HG02759 (cell line): ENCODE results near the gene AFMID.
"Not testable (repeated sequence)": the region's sequence is repeated elsewhere in the genome, so short reads cannot be mapped to it uniquely, and the experiment has no call there.

ENCODE experiments used
- ATAC-seq: cut with Tn5 transposase; IDR thresholded peaks from one replicate; pipeline ENCODE4 v1.9.1; 2021; ENCODE audit warnings: mild to moderate bottlenecking, moderate library complexity; ENCODE audit not compliant: unreplicated experiment

AFMID gene

DNA sequence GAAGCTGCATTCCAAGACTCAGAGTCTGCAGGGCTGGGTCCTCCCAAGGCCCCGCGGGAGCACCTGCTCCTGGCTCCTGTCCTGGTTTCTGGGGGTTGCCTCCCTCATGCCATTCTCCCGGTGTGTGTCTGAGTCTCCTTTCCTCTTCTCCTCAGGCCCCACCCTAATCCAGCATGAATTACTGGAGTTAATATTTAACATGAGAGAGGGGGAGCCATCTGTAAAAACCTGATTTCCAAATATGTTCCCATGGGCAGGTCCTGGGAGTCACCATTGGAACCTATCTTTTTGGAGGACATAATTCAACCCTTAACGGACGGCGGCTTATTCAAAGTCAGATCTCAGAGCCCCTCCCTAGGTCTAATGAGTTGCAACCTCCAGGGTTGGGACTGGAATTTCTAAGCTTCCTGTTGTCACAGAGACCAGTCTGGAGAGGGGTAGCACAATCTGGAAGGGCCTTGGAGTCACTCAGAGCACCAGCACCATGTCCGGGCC is 35.6 kb upstream of the AFMID start:
- ATAC-seq, result no peak

DNA sequence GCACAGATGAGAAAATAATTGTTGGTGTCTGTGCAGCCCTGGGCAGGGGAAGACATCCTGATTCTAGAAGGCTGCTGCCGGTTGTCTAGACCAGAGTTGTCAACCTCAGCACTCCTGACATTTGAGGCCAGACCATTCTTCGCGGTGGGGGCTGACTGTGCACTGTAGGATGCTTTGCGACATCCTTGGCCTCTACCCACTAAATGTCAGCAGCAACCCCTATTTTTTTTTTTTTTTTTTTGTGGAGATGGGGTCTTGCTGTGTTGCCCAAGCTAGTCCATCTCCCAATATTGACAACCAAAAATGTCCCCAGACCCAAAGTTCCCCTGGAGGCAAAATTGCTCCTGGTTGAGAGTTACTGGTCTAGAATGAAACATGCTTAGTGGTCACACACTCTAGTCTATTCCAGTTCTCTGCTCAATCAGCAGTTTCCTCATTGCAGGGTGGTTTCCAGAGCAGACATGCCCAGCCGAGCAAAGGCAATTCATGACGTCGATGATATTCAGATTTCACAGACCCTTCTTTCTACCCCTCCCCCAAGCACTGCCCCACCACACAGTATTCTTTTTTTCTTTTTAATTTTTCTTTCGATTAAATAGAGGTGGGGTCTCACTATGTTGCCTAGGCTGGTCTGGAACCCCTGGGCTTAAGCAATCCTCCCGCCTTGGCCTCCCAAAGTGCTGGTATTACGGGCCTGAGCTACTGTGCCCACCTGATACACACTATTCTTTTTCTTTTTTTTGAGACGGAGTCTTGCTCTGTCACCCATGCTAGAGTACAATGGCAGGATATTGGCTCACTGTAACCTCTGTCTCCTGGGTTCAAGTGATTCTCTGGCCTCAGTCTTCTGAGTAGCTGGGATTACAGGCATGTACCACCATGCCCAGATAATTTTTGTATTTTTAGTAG is 32.0 kb upstream of the AFMID start:
- peak; percentile 48 for ATAC-seq

GRCh38 chr17:78159575-78160158 is 27.5 kb upstream of the AFMID start:
- peak; percentile 48 for ATAC-seq

GRCh38 chr17:78163881-78164747 is 23.0 kb upstream of the AFMID start:
- ATAC-seq, result no peak

GRCh38 chr17:78164748-78165607 is 22.2 kb upstream of the AFMID start:
- no peak for ATAC-seq

DNA sequence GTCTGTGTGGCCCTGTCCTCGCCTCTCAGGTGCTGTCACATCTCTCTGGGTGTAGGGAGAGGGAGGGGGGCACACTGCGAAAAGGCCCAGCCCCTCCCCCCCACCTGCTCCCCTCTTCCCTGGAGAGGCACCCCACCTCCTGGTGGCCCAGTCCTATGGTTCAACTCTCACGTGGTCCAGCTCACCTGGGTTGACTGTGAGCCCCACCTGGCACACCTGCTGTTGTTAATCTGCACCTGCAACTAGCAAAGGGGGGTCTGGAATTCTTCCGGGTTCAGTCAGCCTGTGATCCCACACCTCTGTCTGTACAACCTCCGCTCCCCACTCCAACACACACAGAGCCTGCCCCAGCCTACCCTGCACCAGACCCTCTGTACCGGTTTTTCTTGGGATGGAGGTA is 20.7 kb upstream of the AFMID start:
- no peak for ATAC-seq

GRCh38 chr17:78168242-78168902 is 18.8 kb upstream of the AFMID start, which contains the start of gene SYNGR2:
Gene SYNGR2 (plus strand): TSS chr17:78168581. CDS start chr17:78168617, 36 bp downstream.
- ATAC-seq, result peak; percentile 68

DNA sequence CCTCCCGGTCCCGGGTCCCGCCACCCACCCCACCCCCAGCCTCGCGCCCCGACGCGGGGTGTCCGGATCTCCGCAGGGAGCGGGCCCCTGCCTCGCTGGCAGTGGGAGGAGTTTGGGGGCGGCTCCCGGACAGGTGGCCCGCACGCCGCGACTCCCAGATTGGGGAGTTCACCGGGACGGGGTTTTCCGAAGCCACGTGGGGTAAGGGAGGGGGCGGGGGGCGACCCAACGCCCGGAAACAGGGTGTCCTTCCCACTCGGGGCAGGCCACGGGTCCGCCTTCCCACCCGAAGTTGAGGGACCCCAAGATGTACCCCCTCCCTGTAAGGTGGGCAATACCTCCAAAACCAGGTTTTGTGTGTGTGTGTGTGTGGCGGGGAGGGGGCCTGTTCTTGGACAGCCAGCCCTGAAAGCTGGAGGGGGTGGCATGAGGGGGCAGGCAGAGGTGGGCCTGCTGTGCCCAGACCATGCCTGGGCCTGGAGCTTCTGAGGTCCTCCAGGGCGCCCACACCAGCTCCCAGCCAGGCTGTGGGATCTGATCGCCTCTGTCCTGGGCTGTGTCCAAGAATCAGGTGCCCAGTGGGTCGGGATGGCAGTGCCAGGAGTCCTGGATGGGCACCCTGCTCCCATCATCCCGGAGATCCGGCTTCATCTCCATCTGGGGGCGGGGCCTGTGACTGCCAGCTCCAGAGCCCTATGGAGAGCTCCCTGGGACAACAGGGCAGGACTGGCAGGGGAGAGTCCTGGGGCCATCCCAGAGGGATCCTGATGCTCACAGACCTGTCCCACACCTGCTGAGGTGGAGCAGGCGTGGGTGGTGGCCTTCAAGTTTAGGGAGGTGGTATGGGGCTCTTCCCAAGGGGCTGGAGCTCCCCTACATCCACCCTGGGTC is 18.0 kb upstream of the AFMID start:
- peak; percentile 32 for ATAC-seq

DNA sequence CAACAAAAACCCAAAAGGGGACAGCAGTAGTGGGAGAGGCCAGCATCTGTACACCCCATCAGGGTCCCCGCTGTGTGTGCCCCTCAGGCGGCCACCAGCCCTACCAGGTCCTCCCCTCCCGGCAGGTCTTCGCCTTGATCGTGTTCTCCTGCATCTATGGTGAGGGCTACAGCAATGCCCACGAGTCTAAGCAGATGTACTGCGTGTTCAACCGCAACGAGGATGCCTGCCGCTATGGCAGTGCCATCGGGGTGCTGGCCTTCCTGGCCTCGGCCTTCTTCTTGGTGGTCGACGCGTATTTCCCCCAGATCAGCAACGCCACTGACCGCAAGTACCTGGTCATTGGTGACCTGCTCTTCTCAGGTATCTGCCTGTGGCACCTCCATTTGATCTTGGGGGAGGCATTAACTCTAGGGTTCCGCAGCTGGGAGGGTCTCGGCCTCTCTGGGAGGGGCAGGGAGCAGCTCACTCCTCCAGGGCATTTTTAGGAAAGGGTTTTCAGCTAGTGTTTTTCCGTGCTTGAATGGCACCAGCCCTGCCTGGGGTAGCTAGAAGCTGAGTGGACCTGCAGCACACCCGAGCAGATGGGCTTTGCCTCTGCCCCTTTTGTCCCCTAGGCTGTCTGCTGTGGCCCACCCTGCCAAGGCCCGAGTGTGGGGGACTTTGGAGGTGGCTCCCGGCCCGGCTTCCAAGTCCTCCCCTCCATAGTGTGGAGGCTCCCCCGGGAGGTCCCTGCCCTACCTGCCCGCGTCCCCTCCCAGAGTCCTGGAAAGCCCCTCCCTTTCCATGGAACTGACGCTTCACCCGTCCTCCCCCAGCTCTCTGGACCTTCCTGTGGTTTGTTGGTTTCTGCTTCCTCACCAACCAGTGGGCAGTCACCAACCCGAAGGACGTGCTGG is 16.2 kb upstream of the AFMID start:
- ATAC-seq, result no peak

GRCh38 chr17:78171591-78172248 is 15.4 kb upstream of the AFMID start:
- not testable (repeated sequence) for ATAC-seq

DNA sequence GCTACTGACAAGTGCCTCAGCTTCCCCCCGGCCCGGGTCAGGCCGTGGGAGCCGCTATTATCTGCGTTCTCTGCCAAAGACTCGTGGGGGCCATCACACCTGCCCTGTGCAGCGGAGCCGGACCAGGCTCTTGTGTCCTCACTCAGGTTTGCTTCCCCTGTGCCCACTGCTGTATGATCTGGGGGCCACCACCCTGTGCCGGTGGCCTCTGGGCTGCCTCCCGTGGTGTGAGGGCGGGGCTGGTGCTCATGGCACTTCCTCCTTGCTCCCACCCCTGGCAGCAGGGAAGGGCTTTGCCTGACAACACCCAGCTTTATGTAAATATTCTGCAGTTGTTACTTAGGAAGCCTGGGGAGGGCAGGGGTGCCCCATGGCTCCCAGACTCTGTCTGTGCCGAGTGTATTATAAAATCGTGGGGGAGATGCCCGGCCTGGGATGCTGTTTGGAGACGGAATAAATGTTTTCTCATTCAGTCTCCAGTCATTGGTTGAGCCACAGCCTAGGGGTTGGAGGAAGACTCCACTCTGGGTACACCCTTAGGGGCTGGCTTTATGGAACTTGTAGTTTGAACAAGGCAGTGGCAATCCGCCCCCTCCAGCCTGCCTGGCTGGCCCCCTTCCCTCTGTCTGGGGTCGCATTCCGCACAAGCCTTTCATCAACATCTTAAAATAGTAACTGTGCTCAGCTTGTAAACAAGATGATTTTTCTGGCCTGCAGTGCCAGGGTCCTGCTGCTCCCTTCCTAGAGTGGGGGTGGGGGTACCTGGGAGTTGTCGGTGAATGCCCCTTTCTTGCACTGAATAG is 14.7 kb upstream of the AFMID start:
- no peak for ATAC-seq

GRCh38 chr17:78173097-78173715 is 14.0 kb upstream of the AFMID start:
- ATAC-seq, result no peak

- ATAC-seq, result no peak
Measured at GRCh38 chr17:78174346-78174869, 12.8 kb upstream of the AFMID start.

GRCh38 chr17:78174870-78175642 is 12.1 kb upstream of the AFMID start:
- no peak for ATAC-seq

- ATAC-seq, result no peak
Measured at GRCh38 chr17:78175643-78175981, 11.6 kb upstream of the AFMID start.
